Heart left ventricle (tissue), 16 donors: ENCODE measurements around the gene ALPL. TPM values are rescaled to one million over a fixed set of nuclear protein-coding genes. Genes with fewer than 3 reads are reported as not detected.

Experiments used
- ATAC-seq, 4 donors: fragments of 200-7000 bp; cut with Tn5 transposase; one replicate each; pipeline ENCODE4 v1.9.1; 2020 to 2022; ENCODE audit warnings: moderate library complexity in 4 of 4, mild to moderate bottlenecking in 3 of 4, moderate number of reproducible peaks in 1 of 4
- DNase-seq, 5 donors: peaks; one replicate each; pipeline ENCODE4 v3.0.0-alpha.2; 2020
- H3K27ac ChIP-seq, 12 donors: fragments of 200-600 bp; sonication (generic) in 4 of 12; one replicate each; pipeline versions ENCODE4 v1.5.0 to v1.8.0; 2016 to 2022; ENCODE audit warnings: mild to moderate bottlenecking in 2 of 12
- H3K27me3 ChIP-seq, 9 donors: fragments of 200-600 bp; sonication (generic) in 2 of 9; one replicate each; pipeline versions ENCODE4 v1.5.1 to v1.8.0; 2016 to 2022; ENCODE audit warnings: mild to moderate bottlenecking in 3 of 9
- H3K36me3 ChIP-seq, 9 donors: fragments of 200-600 bp; sonication (generic) in 2 of 9; one replicate each; pipeline versions ENCODE4 v1.5.0 to v1.8.0; 2018 to 2022; ENCODE audit warnings: mild to moderate bottlenecking in 2 of 9
- H3K4me1 ChIP-seq, 12 donors: fragments of 200-600 bp; sonication (generic) in 4 of 12; one replicate each; pipeline versions ENCODE4 v1.5.0 to v1.8.0; 2016 to 2022; ENCODE audit warnings: mild to moderate bottlenecking in 3 of 12
- H3K4me3 ChIP-seq, 12 donors: fragments of 200-600 bp; sonication (generic) in 4 of 12; one replicate each; pipeline versions ENCODE4 v1.5.0 to v1.8.0; 2017 to 2022; ENCODE audit warnings: mild to moderate bottlenecking in 9 of 12, moderate library complexity in 4 of 12
- H3K9me3 ChIP-seq, 12 donors: fragments of 200-600 bp; sonication (generic) in 4 of 12; one replicate each; pipeline versions ENCODE4 v1.5.0 to v1.8.0; 2016 to 2022; ENCODE audit warnings: mild to moderate bottlenecking in 1 of 12
- POLR2A ChIP-seq, 2 donors: fragments of 450-650 bp; IDR thresholded peaks; one replicate each; pipeline ENCODE4 v1.6.1; 2017; ENCODE audit warnings: antibody characterized with exemption in 2 of 2, mild to moderate bottlenecking in 2 of 2, moderate library complexity in 2 of 2
- WGBS, 4 donors: extraction: QIAGEN DNeasy Blood & Tissue Kit in 2 of 4; methylation state at CpG; one replicate each; pipeline versions ENCODE4 v1.1.5 to v1.1.7; 2013 to 2018; 5-methylcytosine and 5-hydroxymethylcytosine counted together
- intact Hi-C, 10 donors: fragments of 100-400 bp; cut with DNase I; formaldehyde crosslinking; loops; one replicate each; pipeline versions ENCODE4 v1.11.1 to v1.14.2; 2022
- polyA plus RNA-seq, 2 donors: library from polyadenylated mRNA; stranded (reverse); fragments of 200-250 nt; gene quantifications; one replicate each; pipeline ENCODE4 v1.2.3, GENCODE V29; 2013
- total RNA-seq, 9 donors: library from RNA; depleted of rRNA in 2 of 9; stranded (reverse); fragments of >200 nt in 2 of 9; fragmentation: NEBNext Ultra II Directional in 3 of 9; extraction: Animal tissue kit (Norgen Biotek cat#: 25700) in 3 of 9; gene quantifications; one replicate each; pipeline versions ENCODE4 v1.1.0 to v1.2.4, GENCODE V29; 2016 to 2023
- TF ChIP-seq, protein P1 (sequence below), 12 donors: fragments of 200-600 bp; sonication (generic) in 4 of 12; IDR thresholded peaks; one replicate each; pipeline versions ENCODE4 v1.5.0 to v1.8.0; 2018 to 2022; ENCODE audit warnings: antibody characterized with exemption in 12 of 12, mild to moderate bottlenecking in 5 of 12
- donor health status: ischemic (EF 13 %, LVEDD 7.1; RV severe dilation, severe dysfunction).
- donor health status: healthy with polysubstance abuse.
- donor health status: DM: no; HTN: yes; CAD: no.
- donor health status: DM: no; HTN: no; CAD: no.
- donor health status: ischemic (EF 25% LVEDD 6.9; RV normal size, moderate dysfunction).
- donor health status: ischemic (EF 25% LVEDD 5.7; RV mildly dilated, moderate dysfunction).
- donor health status: healthy.
- donor health status: DM: yes; HTN: yes; CAD: no.
- donor health status: ischemic (EF 35%, LVEDD 5.7; RV mildly dilated, moderate dysfunction).
- donor health status: nonischemic (EF 11% LVEDD 7.7; RV severe dilation, severe dysfunction).
- donor health status: DM: yes; HTN: yes; CAD: no.
- donor health status: PGD.
- donor health status: ischemic (EF 29% LVEDD 5.4; RV normal size, mild dysfunction).
- donor health status: nonischemic (EF 23%, LVEDD 6.1; RV moderate dilation, normal function).

The ALPL gene
- total and polyA plus RNA-seq, 11 donors, result 6.3 to 45.8 (median 12.3) TPM

DNA sequence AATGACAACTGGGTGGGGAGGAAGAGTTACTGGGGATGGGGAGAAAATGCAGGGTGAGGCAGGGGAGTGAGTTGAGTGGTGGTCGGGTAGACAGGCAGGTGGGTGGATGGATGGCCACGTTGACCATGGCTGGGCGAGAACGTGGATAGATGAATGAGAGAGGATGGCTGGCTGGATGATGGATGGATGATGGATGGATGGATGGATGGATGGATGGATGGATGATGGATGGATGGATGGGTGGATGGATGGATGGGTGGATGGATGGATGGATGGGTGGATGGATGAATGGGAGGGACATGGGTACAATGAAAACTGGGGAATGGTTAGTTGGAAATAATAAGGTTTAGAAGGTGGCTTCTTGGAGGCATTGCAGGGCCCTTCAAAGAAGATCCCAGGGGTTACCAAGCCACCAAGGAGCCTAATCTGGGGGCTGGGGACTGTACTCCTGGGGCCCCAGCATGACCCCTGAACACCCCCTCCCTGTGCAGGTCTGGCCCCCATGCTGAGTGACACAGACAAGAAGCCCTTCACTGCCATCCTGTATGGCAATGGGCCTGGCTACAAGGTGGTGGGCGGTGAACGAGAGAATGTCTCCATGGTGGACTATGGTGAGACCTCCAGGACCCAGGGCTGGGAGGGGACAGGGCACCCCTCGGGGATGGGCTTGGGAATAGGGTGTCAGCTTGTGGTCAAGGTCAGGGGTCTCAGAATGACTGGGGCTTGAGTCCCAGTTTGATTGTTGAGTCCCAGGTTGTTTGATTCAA lies 67.0 kb downstream of the ALPL start:
- Histone ChIP-seq H3K27me3 (peaks cover 0 to 4% (median 0%) of the 10 kb centered on the region in 9 donors), H3K9me3 (peaks cover 0 to 9% (median 0%) of the 10 kb centered on the region in 12 donors), H3K4me1 (peaks cover 0 to 27% (median 21%) of the 10 kb centered on the region in 12 donors), H3K4me3 (no peak overlapping the region), H3K27ac (peak overlapping the region in 5 of 12 donors; percentile 81 to 96 (median 82)), H3K36me3 (no peaks in the 10 kb centered on the region)
- DNase-seq (peak in 1 of 5 donors; percentile 21), ATAC-seq (no peak)
- TF ChIP-seq, protein P1, sequence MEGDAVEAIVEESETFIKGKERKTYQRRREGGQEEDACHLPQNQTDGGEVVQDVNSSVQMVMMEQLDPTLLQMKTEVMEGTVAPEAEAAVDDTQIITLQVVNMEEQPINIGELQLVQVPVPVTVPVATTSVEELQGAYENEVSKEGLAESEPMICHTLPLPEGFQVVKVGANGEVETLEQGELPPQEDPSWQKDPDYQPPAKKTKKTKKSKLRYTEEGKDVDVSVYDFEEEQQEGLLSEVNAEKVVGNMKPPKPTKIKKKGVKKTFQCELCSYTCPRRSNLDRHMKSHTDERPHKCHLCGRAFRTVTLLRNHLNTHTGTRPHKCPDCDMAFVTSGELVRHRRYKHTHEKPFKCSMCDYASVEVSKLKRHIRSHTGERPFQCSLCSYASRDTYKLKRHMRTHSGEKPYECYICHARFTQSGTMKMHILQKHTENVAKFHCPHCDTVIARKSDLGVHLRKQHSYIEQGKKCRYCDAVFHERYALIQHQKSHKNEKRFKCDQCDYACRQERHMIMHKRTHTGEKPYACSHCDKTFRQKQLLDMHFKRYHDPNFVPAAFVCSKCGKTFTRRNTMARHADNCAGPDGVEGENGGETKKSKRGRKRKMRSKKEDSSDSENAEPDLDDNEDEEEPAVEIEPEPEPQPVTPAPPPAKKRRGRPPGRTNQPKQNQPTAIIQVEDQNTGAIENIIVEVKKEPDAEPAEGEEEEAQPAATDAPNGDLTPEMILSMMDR (IDR thresholded peaks at IDR 0.05), result no peak
- TF ChIP-seq POLR2A (IDR thresholded peaks at IDR 0.05), result no peak
- intact Hi-C loops, result loop anchor here in 2 of 10 donors (5.0 to 10.0 kb wide), 2 partner anchors 81 to 321 kb away; no protein-coding TSS in a partner anchor
- 92 to 96% (median 95%) methylated on average over 7 of the region's 7 CpGs for WGBS, 4 donors

DNA sequence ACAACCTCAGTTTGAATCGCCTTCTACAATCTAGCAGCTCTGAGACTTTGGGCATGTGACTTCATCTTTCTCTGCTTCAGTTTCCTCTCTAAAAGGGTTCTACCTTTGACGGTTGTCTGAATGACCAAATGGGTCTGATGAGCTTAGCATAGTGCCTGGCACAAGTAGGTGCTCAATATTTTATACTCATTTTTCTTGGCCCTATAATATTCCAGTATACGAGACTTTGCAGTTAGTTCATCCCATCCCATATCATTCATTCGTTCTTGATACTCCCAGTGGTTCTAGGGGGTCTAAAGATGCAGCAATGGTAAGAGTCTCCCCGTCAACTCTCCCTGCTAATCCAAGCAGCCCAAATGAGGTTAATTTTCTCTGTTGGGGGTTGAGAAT lies 67.6 kb downstream of the ALPL start:
- WGBS, 4 donors, result 93 to 96% (median 95%) methylated on average over 5 of the region's 5 CpGs

DNA sequence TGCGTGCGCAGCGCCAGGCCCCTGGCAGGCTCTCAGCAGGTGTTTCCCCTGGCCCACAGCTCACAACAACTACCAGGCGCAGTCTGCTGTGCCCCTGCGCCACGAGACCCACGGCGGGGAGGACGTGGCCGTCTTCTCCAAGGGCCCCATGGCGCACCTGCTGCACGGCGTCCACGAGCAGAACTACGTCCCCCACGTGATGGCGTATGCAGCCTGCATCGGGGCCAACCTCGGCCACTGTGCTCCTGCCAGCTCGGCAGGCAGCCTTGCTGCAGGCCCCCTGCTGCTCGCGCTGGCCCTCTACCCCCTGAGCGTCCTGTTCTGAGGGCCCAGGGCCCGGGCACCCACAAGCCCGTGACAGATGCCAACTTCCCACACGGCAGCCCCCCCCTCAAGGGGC lies 68.1 kb downstream of the ALPL start:
- intact Hi-C loops, result loop anchor here in 2 of 10 donors (5.0 to 10.0 kb wide), 2 partner anchors 80 to 323 kb away; no protein-coding TSS in a partner anchor
- peaks cover 0 to 3% (median 0%) of the 10 kb centered on the region in 12 donors for H3K9me3 ChIP-seq
- H3K27me3 ChIP-seq, result peaks cover 0 to 4% (median 0%) of the 10 kb centered on the region in 9 donors
- no peak overlapping the region for H3K4me3 ChIP-seq
- peaks cover 0 to 27% (median 21%) of the 10 kb centered on the region in 12 donors for H3K4me1 ChIP-seq
- 88 to 96% (median 92%) methylated on average over 16 to 26 of the region's 26 CpGs for WGBS, 4 donors
- TF ChIP-seq, protein P1 (IDR thresholded peaks at IDR 0.05), result no peak
- no peak for TF ChIP-seq POLR2A (IDR thresholded peaks at IDR 0.05)
- DNase-seq (peak in 1 of 5 donors; percentile 42), ATAC-seq (no peak)
- H3K36me3 ChIP-seq, result no peaks in the 10 kb centered on the region
- H3K27ac ChIP-seq, result no peak overlapping the region

More for the DNA sequence above, 67.6 kb downstream of the ALPL start:
- H3K27me3 ChIP-seq, result peaks cover 0 to 4% (median 0%) of the 10 kb centered on the region in 9 donors
- H3K9me3 ChIP-seq, result peaks cover 0 to 8% (median 0%) of the 10 kb centered on the region in 12 donors
- intact Hi-C loops, result loop anchor here in 2 of 10 donors (5.0 to 10.0 kb wide), 2 partner anchors 81 to 322 kb away; no protein-coding TSS in a partner anchor
- no peak for DNase-seq
- no peak overlapping the region for H3K4me3 ChIP-seq
- TF ChIP-seq, protein P1 (IDR thresholded peaks at IDR 0.05), result no peak
- no peak for TF ChIP-seq POLR2A (IDR thresholded peaks at IDR 0.05)
- H3K4me1 ChIP-seq, result peaks cover 0 to 27% (median 21%) of the 10 kb centered on the region in 12 donors
- H3K36me3 ChIP-seq, result no peaks in the 10 kb centered on the region
- ATAC-seq, result no peak
- H3K27ac ChIP-seq, result no peak overlapping the region

GRCh38 chr1:21577933-21578332 lies 68.7 kb downstream of the ALPL start:
- Histone ChIP-seq H3K27me3 (peaks cover 0 to 4% (median 0%) of the 10 kb centered on the region in 9 donors), H3K4me1 (peaks cover 0 to 27% (median 21%) of the 10 kb centered on the region in 12 donors), H3K4me3 (no peak overlapping the region), H3K36me3 (no peaks in the 10 kb centered on the region), H3K27ac (no peak overlapping the region), H3K9me3 (no peaks in the 10 kb centered on the region)
- 89 to 96% (median 91%) methylated on average over 9 of the region's 9 CpGs for WGBS, 4 donors
- DNase-seq (peak in 1 of 5 donors; percentile 21), ATAC-seq (no peak)
- TF ChIP-seq POLR2A (IDR thresholded peaks at IDR 0.05), result no peak
- TF ChIP-seq, protein P1 (IDR thresholded peaks at IDR 0.05), result no peak
- intact Hi-C loops, result loop anchor here in 2 of 10 donors (5.0 to 10.0 kb wide), 2 partner anchors 79 to 323 kb away; no protein-coding TSS in a partner anchor
